Chondrocyte (in vitro differentiated cells): ENCODE data around the gene OCSTAMP. TPM values are rescaled to one million over a fixed set of nuclear protein-coding genes. Genes with fewer than 3 reads are reported as not detected.

Experiments
- DNase-seq: peaks from one replicate; pipeline ENCODE4 v3.0.0; 2021; ENCODE audit warnings: mixed read lengths, low spot score
- H3K27ac Mint-ChIP-seq: one replicate; pipeline ENCODE4 v1.8.0; 2021; ENCODE audit warnings: mild to moderate bottlenecking, moderate library complexity, mixed read lengths; ENCODE audit not compliant: unreplicated experiment
- H3K27me3 Mint-ChIP-seq: 2 replicates; pipeline ENCODE4 v1.8.0; 2021; ENCODE audit warnings: low read depth, mixed read lengths
- H3K36me3 Mint-ChIP-seq: 2 replicates; pipeline ENCODE4 v1.8.0; 2021; ENCODE audit warnings: low read depth, mixed read lengths
- H3K4me1 Mint-ChIP-seq: 2 replicates; pipeline ENCODE4 v1.8.0; 2021; ENCODE audit warnings: low read depth, mild to moderate bottlenecking, mixed read lengths
- H3K4me3 Mint-ChIP-seq: one replicate; pipeline ENCODE4 v1.8.0; 2021; ENCODE audit warnings: mild to moderate bottlenecking, moderate library complexity, mixed read lengths; ENCODE audit not compliant: unreplicated experiment
- H3K9me3 Mint-ChIP-seq: 2 replicates; pipeline ENCODE4 v1.8.0; 2021; ENCODE audit warnings: low read depth, mixed read lengths
- CTCF ChIP-seq: fragments of 200-600 bp; sonication (generic); IDR thresholded peaks from 2 replicates; pipeline ENCODE4 v1.5.0; 2021; ENCODE audit warnings: antibody characterized with exemption, mild to moderate bottlenecking, moderate library complexity
- total RNA-seq: library from RNA; stranded (reverse); gene quantifications from 3 replicates; pipeline ENCODE4 v1.2.1, GENCODE V29; 2021

Gene OCSTAMP
- total RNA-seq, 1 donor from 2014 or later, result not detected

- Mint-ChIP-seq H3K4me3 (no peak overlapping the region), H3K36me3 (peaks cover 53% of the 10 kb centered on the region), H3K27me3 (no peaks in the 10 kb centered on the region), H3K9me3 (peaks cover 80% of the 10 kb centered on the region), H3K4me1 (no peaks in the 10 kb centered on the region), H3K27ac (no peak overlapping the region)
- DNase-seq, result no peak
- no peak for TF ChIP-seq CTCF
These were observed 48.5 kb downstream of the OCSTAMP start for GRCh38 chr20:46501961-46502360.

DNA sequence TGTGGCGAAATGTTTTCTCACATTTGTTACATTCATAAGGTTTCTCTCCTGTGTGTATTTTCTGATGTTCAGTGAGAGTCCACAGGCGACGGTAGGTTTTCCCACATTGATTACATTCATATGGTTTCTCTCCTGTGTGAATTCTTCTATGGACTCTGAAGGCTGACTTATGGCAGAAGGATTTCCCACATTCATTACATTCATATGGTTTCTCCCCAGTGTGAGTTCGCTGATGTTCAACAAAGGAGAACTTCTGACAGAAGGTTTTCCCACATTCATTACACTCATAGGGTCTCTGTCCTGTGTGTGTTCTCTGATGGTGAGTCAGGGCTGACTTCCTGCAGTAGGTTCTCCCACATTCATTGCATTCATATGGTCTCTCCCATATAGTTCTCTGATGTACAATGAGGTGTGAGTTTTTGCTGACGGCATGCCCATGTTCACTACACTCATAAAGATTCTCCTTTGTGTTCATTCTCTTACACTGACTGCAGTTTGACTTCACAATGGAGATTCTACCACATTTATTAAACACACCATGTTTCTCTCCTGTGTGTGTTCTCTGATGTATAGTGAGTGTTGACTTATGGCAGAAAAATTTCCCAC, 49.0 kb downstream of the OCSTAMP start:
- Mint-ChIP-seq H3K9me3 (peaks cover 84% of the 10 kb centered on the region), H3K27ac (no peak overlapping the region), H3K4me3 (no peak overlapping the region), H3K27me3 (no peaks in the 10 kb centered on the region), H3K4me1 (no peaks in the 10 kb centered on the region), H3K36me3 (peaks cover 53% of the 10 kb centered on the region)
- no peak for TF ChIP-seq CTCF
- no peak for DNase-seq

GRCh38 chr20:46494077-46494476, 56.4 kb downstream of the OCSTAMP start:
- H3K4me3 Mint-ChIP-seq, result no peak overlapping the region
- no peak for DNase-seq
- peaks cover 50% of the 10 kb centered on the region for H3K9me3 Mint-ChIP-seq
- no peak overlapping the region for H3K27ac Mint-ChIP-seq
- peaks cover 1% of the 10 kb centered on the region for H3K27me3 Mint-ChIP-seq
- H3K4me1 Mint-ChIP-seq, result no peaks in the 10 kb centered on the region
- H3K36me3 Mint-ChIP-seq, result peaks cover 14% of the 10 kb centered on the region
- TF ChIP-seq CTCF, result no peak

DNA sequence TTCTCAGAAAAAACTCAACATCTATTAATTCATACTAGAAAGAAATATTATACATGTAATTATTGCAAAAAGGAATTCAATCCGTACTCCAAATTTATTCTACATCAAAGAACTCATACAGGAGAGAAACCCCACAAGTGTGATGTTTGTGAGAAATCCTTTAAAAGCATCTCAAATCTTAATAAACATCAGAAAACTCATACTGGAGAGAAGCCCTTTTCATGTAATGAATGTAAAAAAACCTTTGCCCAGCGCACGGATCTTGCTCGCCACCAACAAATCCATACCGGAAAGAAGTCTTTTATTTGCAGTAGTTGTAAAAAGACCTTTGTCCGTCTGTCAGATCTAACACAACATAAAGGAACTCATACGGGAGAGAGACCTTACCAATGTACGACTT, 59.1 kb downstream of the OCSTAMP start:
- H3K36me3 Mint-ChIP-seq, result peaks cover 9% of the 10 kb centered on the region
- no peak for DNase-seq
- H3K4me3 Mint-ChIP-seq, result no peak overlapping the region

More for the DNA sequence above, 59.1 kb downstream of the OCSTAMP start:
- H3K27me3 Mint-ChIP-seq, result peaks cover 4% of the 10 kb centered on the region
- peaks cover 29% of the 10 kb centered on the region for H3K9me3 Mint-ChIP-seq
- H3K4me1 Mint-ChIP-seq, result no peaks in the 10 kb centered on the region
- no peak overlapping the region for H3K27ac Mint-ChIP-seq
- TF ChIP-seq CTCF, result no peak

Other genes starting within 250 kb of the OCSTAMP start
- gene CDH22, start 242.2 kb downstream of the OCSTAMP start, total RNA-seq, result not detected in 3 replicates
- 38.8 to 52.9 TPM (median 48.0 TPM) in 3 replicates for gene ELMO2, start 144.0 kb downstream of the OCSTAMP start, total RNA-seq
- gene ZNF334, start 37.1 kb downstream of the OCSTAMP start, total RNA-seq, result 4.7 to 6.6 TPM (median 4.8 TPM) in 3 replicates
- 2.5 to 2.8 TPM (median 2.8 TPM) in 3 replicates for gene SLC13A3, start 100.8 kb upstream of the OCSTAMP start, total RNA-seq
- gene TP53RK, start 138.8 kb upstream of the OCSTAMP start, total RNA-seq, result 12.0 to 13.3 TPM (median 12.1 TPM) in 3 replicates
- gene SLC2A10, start 159.0 kb upstream of the OCSTAMP start, total RNA-seq, result 39.6 to 43.5 TPM (median 40.2 TPM) in 3 replicates